Thyroid gland (tissue), 4 donors: ENCODE measurements around the gene RAB1B. TPM values are rescaled to one million over a fixed set of nuclear protein-coding genes. Genes with fewer than 3 reads are reported as not detected.
A peak's percentile ranks its signal among the peaks of the same experiment; 100 is the strongest.

ENCODE experiments used
- DNase-seq, 2 donors: peaks; one replicate each; pipeline ENCODE4 v3.0.0-alpha.2; 2019
- H3K27ac ChIP-seq, 3 donors: fragments of 200-600 bp; sonication (generic); 1 replicate in 2 of 3; 2 replicates in 1 of 3; pipeline ENCODE4 v1.5.1; 2016 to 2019; ENCODE audit warnings: mild to moderate bottlenecking in 1 of 3, moderate library complexity in 1 of 3
- H3K27me3 ChIP-seq: fragments of 200-600 bp; sonication (generic); one replicate; pipeline ENCODE4 v1.5.1; 2019
- H3K36me3 ChIP-seq, 2 donors: fragments of 200-600 bp; sonication (generic); one replicate each; pipeline ENCODE4 v1.5.1; 2016 to 2019
- H3K4me1 ChIP-seq, 2 donors: fragments of 200-600 bp; sonication (generic); one replicate each; pipeline ENCODE4 v1.5.1; 2017 to 2019
- H3K4me3 ChIP-seq, 3 donors: fragments of 200-600 bp; sonication (generic); replicated peaks in 1 of 3; 1 replicate in 2 of 3; 2 replicates in 1 of 3; pipeline ENCODE4 v1.5.1; 2016; ENCODE audit warnings: mild to moderate bottlenecking in 1 of 3
- H3K9me3 ChIP-seq: fragments of 200-600 bp; sonication (generic); one replicate; pipeline ENCODE4 v1.5.1; 2017
- CTCF ChIP-seq, 6 experiments: fragments of 200-600 bp in 3 of 6; fragments of 450-650 bp in 3 of 6; sonication (generic) in 3 of 6; IDR thresholded peaks; one replicate each; pipeline ENCODE4 v1.5.1; 2016 to 2019; ENCODE audit warnings: antibody characterized with exemption in 6 of 6, mild to moderate bottlenecking in 2 of 6, inconsistent platforms in 1 of 6, moderate library complexity in 1 of 6
- POLR2A ChIP-seq, 2 donors: fragments of 450-650 bp; IDR thresholded peaks; one replicate each; pipeline ENCODE4 v1.6.1; 2017; ENCODE audit warnings: antibody characterized with exemption in 2 of 2, mild to moderate bottlenecking in 2 of 2, moderate library complexity in 1 of 2
- WGBS, 2 donors: methylation state at CpG; one replicate each; pipeline ENCODE4 v1.1.5; 2017; 5-methylcytosine and 5-hydroxymethylcytosine counted together
- intact Hi-C: fragments of 100-400 bp; cut with DNase I; formaldehyde crosslinking; loops from one replicate; pipeline ENCODE4 v1.15.1; 2023
- total RNA-seq, 4 donors: library from RNA; depleted of rRNA; stranded (reverse); fragments of >200 nt; gene quantifications; one replicate each; pipeline ENCODE4 v1.2.3, GENCODE V29; 2016

RAB1B gene
- total RNA-seq, 4 donors from 2014 or later: 122 to 166 (median 130) TPM

- 28% methylated on average over 25 of the region's 26 CpGs for WGBS, 2 donors
- no peaks in the 10 kb centered on the region for H3K36me3 ChIP-seq
- peaks cover 3% of the 10 kb centered on the region for H3K27me3 ChIP-seq
- H3K4me1 ChIP-seq: peaks cover 6 to 12% of the 10 kb centered on the region in 2 donors
- TF ChIP-seq POLR2A (IDR thresholded peaks at IDR 0.05) (no peak), CTCF (IDR thresholded peaks at IDR 0.05) (no peak)
- no peak for DNase-seq
- peak overlapping the region in 1 of 3 donors; percentile 21 for H3K4me3 ChIP-seq
- no peaks in the 10 kb centered on the region for H3K9me3 ChIP-seq
- intact Hi-C loops: no loop called here
- peak overlapping the region; percentile 52 to 76 (median 73) for H3K27ac ChIP-seq
Observed at GRCh38 chr11:66311470-66311964, 43.1 kb downstream of the RAB1B start.

GRCh38 chr11:66311965-66312548, 43.6 kb downstream of the RAB1B start:
- Histone ChIP-seq H3K4me3 (peak overlapping the region in 2 of 3 donors; percentile 11 to 21), H3K27ac (peak overlapping the region; percentile 52 to 76 (median 73)), H3K4me1 (peaks cover 6 to 17% of the 10 kb centered on the region in 2 donors), H3K27me3 (peaks cover 3% of the 10 kb centered on the region), H3K9me3 (no peaks in the 10 kb centered on the region), H3K36me3 (no peaks in the 10 kb centered on the region)
- 1% methylated on average over 21 to 25 of the region's 44 CpGs for WGBS, 2 donors
- TF ChIP-seq POLR2A (IDR thresholded peaks at IDR 0.05): peak in 1 of 2 donors; percentile 60
- TF ChIP-seq CTCF (IDR thresholded peaks at IDR 0.05): peak; percentile 42 to 89 (median 78)
- intact Hi-C loops: no loop called here
- DNase-seq: peak; percentile 87 to 93

GRCh38 chr11:66312549-66313320, 44.3 kb downstream of the RAB1B start:
- peaks cover 6 to 24% of the 10 kb centered on the region in 2 donors for H3K4me1 ChIP-seq
- 8 to 14% methylated on average over 14 to 22 of the region's 52 CpGs for WGBS, 2 donors
- DNase-seq: peak; percentile 94 to 96
- intact Hi-C loops: no loop called here
- no peaks in the 10 kb centered on the region for H3K36me3 ChIP-seq
- H3K27ac ChIP-seq: peak overlapping the region; percentile 73 to 76 (median 76)
- no peaks in the 10 kb centered on the region for H3K9me3 ChIP-seq
- peaks cover 3% of the 10 kb centered on the region for H3K27me3 ChIP-seq
- peak in 1 of 2 donors; percentile 35 for TF ChIP-seq POLR2A (IDR thresholded peaks at IDR 0.05)
- no peak for TF ChIP-seq CTCF (IDR thresholded peaks at IDR 0.05)
- peak overlapping the region in 2 of 3 donors; percentile 11 to 21 for H3K4me3 ChIP-seq

GRCh38 chr11:66313321-66314185, 45.1 kb downstream of the RAB1B start:
- no peak for DNase-seq
- TF ChIP-seq POLR2A (IDR thresholded peaks at IDR 0.05): no peak
- no peak for TF ChIP-seq CTCF (IDR thresholded peaks at IDR 0.05)
- intact Hi-C loops: no loop called here

More at GRCh38 chr11:66313321-66314185, 45.1 kb downstream of the RAB1B start:
- WGBS, 2 donors: 40 to 42% methylated on average over 20 to 30 of the region's 38 CpGs
- no peaks in the 10 kb centered on the region for H3K9me3 ChIP-seq
- peak overlapping the region; percentile 43 to 76 (median 73) for H3K27ac ChIP-seq
- peaks cover 6 to 29% of the 10 kb centered on the region in 2 donors for H3K4me1 ChIP-seq
- no peaks in the 10 kb centered on the region for H3K36me3 ChIP-seq
- H3K27me3 ChIP-seq: peaks cover 3% of the 10 kb centered on the region
- peak overlapping the region in 1 of 3 donors; percentile 21 for H3K4me3 ChIP-seq
